NCI-H146 (cell line): ENCODE results near the gene MAP9.
A peak's percentile ranks its signal among the peaks of the same experiment; 100 is the strongest.
"Not testable (repeated sequence)": the region's sequence is repeated elsewhere in the genome, so short reads cannot be mapped to it uniquely, and the experiment has no call there.

Experiments
- DNase-seq: peaks from one replicate; lab custom pipeline; 2025; lab: John Stamatoyannopoulos, UW

The MAP9 gene

DNA sequence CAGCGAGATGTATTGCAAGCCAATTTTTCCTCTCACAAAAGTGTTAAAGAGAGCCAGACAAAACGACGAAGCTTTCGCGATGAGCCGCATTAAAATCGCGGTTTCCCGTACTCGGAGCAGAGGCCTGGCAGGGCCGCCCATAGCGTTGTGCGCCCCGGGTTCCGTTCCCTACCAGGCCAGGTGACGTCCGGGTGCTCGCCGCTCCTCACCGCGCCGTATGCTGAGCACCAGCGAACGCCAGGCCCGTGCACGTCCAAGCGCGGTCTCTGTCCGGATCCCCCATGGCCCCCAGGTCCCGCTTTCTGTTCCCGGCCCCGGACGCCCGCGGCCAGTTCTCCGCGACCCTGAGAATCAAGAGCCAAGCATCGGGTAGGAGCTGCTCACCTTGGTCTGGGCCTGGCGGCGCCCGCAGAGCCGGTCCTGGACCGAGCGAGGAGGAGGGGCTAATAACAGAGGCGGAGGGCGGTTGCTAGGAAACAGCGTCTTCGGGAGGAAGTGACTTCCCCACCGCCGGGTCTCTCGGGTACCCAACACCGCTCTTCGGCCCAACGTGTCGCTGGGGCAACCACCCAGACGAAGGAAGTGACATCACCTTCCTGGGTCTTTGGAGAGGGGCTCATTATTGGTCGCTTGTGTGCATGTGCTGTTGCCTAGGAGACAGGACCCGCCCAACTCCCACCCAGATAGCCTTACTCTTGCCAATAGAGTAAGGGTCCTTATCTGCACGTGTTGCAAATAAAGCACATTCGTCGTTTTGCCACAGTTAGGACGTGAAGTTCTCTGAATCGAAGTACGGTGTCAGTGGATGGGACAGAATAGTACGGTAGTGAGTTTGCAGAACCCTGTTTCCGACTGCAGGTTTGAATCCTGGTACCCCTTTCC, at the start of gene MAP9:
Gene MAP9, minus strand, starts transcription at position 579 of the 882 bp plus-strand sequence. CDS start 1,115 bp downstream, outside the sequence.
- peak; percentile 97 for DNase-seq

DNA sequence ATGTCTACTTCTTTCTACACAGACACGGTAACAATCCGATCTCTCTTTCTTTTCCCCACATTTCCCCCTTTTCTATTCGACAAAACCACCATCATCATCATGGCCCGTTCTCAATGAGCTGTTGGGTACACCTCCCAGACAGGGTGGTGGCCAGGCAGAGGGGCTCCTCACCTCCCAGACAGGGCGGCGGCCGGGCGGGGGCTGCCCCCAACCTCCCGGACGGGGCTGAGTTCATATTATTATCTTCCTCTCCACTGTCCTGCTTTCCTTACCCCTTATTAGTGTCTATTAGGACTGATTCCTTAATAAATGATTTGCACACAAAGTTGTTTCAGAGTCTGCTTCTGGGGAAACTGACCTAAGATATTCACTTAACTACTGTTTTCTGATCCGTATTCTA, 48.0 kb upstream of the MAP9 start:
- not testable (repeated sequence) for DNase-seq

- no peak for DNase-seq
Measured at GRCh38 chr4:155423671-155424070, 46.9 kb upstream of the MAP9 start.

GRCh38 chr4:155419266-155419665, 42.5 kb upstream of the MAP9 start:
- DNase-seq: no peak

- no peak for DNase-seq
Measured at GRCh38 chr4:155415662-155416061, 38.9 kb upstream of the MAP9 start.

DNA sequence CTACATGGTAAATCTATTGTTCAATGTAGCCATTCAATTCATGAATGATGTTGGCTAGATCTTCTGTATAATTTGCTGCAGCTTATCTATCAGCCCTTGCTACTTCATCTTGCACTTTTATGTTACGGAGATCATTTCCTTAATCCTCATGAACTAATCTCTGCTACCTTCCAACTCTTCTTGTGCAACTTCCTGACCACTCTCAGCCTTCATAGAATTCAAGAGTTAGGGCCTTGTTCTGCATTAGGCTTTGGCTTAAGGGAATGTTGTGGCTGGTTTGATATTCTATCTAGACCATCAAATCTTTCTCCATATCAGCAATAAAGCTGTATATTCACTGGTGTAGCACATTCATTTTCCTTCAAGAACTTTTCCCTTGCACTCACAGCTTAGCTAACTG, 36.7 kb upstream of the MAP9 start:
- DNase-seq: no peak

- no peak for DNase-seq
Measured at GRCh38 chr4:155411546-155411945, 34.8 kb upstream of the MAP9 start.

DNA sequence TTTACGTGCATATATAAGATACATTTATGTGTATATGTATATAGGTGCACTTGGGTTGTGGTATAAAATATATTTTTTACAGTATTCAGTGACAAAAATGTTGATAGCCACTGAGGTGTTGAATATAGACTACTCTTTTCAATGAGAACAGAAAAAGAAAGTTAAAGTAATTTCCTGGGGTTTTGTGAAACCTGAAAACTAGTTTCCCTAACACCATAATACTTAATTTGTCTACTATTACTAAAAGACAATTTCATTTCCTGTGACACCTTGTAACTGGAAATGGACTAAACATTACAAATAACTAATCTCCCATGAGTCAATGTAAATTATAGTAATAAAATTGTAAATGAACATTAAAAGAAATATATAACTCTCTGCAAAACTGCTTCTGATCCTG, 32.0 kb upstream of the MAP9 start:
- no peak for DNase-seq

- DNase-seq: no peak
Measured at GRCh38 chr4:155407480-155407879, 30.7 kb upstream of the MAP9 start.

- DNase-seq: no peak
Measured at GRCh38 chr4:155405059-155405458, 28.3 kb upstream of the MAP9 start.

DNA sequence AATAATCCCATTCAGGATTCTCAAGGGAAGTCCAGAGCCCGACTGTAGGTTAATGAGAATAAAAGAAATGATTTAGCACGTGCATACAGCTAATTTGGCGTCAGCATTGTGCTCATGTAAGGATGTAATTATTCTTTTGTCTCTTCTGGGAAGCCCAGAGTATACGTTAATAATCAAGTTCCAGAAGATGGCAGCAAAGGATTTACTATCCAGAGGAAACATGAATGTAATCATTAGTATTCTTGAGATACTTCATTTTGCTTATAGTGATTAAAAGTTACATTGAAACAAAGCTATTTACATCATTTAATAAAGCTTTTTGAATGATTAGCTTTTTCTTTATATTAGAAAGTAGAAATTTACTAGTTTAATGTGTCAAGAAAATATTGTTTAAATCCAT, 27.1 kb upstream of the MAP9 start:
- DNase-seq: peak; percentile 38

GRCh38 chr4:155402941-155403340, 26.2 kb upstream of the MAP9 start:
- no peak for DNase-seq

DNA sequence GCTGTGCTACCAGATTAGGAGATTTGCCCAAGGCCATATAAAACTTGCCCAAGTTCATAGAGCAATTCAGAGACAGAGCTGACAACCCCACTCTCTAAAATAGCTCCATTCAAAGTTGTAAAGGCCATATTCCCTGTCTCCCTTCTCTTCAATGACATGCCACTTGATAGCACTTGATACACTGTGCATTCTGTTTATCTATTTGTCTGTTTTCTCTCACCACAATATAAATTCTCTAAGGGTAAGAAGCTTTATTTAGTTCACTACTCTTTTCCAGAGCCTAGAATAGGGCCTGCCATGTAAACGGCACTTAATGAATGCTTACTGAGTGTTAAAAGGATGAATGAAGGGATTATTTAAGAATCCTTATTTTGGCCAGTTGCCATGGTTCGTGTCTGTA, 24.1 kb upstream of the MAP9 start:
- DNase-seq: no peak

- no peak for DNase-seq
Measured at GRCh38 chr4:155399974-155400697, 23.4 kb upstream of the MAP9 start.

DNA sequence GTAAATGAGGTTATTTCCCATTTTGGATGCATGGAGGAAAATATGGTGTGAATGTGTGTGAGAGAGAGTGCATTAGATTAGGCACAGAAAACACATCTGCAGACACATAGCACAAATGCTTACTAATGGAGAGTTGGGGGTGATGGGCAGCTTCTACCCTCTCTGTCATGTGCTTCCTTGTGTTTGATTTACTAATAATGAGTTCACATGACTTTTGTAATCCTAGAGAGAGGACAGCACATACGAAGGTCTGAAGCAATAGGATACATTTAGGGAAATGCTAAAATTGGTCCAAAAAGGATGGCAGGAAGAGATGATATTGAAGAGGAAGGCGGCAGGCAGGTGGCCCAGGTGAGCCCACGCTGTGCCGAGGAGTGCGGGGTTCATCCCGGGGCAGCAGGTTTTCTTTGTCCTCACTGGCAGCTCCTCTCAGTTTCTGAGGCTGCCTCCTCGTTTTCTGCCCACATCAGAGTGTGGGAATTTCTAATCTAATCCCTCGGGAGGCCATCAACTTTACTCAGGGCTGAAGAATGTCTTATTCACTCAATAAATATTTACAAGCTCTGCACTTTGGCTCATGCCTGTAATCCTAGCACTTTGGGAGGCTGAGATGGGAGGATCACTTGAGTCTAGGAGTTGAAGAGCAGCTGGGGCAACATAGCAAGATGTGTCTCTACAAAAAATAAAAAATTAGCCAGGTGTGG, 15.9 kb upstream of the MAP9 start:
- no peak for DNase-seq

- DNase-seq: no peak
Measured at GRCh38 chr4:155391932-155392331, 15.2 kb upstream of the MAP9 start.

DNA sequence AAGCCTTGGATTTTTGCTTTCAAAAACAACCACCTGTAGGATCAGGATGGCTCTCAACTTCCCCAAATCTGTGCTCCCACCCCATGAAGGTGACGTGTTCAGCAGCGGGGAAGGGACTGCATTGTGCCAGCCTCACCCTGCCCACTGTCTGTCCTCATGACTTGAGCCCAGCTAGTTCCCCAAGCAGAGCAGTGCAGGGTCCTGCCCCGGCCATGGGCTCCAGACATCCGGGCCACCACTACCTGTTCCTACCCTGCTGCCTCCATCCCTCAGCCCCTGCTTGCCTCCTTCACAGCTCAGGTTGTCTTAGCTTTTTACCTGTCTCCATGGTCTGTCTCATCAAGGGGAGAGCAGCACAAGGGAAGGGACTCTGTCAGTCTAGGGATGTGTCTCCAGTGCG, 11.4 kb upstream of the MAP9 start:
- no peak for DNase-seq

DNA sequence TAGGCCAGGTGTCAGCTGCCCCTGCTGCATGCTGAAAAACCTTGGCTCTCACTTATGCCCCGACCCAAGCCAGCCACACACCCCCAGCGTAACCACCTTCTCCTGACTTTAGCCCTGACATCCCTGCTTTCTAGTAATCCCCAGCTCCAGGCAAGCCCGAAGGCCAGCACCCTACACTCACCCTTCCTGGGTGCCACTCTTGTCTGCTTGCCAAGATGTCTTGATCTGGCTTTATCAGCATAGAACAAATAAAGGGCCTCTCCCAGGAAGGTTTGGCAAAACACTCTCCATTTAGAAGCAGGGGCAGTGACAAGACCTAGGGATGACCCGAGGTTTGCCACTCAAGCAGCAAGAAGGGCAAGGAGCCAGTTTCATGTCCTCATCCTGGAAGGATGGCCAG, 6.8 kb upstream of the MAP9 start:
- no peak for DNase-seq

DNA sequence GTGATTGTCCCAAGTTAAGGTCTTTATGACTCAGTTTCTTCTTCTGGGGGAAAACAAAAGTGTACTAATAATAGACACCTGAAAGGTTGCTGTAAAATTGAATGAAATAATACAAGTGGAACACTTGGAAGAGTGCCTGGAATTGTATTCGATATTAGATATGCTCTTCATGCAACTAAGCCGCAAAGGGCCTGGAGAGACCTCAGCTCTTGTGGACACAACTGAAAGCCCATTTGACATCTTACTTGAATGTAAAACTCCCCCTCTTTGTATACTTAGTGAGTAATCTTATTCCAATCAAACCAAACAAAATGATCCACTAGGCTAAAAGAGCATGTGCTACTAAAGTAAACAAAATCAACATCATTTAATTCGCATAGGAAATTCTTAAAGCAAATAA, 511 bp upstream of the MAP9 start:
- peak; percentile 20 for DNase-seq

DNA sequence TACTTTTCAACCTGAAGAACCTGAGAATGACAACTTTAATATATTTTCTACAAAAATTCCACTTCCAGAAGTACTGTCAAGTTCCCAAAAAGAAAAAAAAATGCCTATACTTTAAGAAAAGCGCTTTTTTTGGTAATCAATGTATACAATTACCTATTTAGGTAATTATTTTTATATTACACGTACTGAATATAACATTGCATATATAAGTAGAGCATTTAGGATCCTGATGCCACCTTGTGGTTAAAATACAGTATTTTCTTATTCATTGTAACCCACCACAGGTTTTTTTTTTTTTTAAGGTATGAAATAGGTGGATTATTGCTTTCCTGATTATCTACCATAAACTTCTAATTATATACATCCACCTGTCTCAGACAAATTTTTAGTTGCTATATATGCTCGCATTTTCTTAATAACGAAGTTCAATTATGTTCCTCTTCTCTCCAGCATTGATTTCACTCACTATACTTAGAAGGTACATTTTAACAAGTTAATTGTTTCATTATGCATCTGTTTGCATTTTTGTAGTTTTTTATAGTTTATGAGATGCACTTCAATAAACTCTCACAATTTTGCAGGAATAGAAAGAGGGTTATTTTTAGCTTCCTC, 5.2 kb downstream of the MAP9 start:
- DNase-seq: peak; percentile 11

GRCh38 chr4:155367608-155368007, 9.2 kb downstream of the MAP9 start:
- DNase-seq: no peak

GRCh38 chr4:155353923-155354540, 22.7 kb downstream of the MAP9 start:
- peak; percentile 5 for DNase-seq
